ENCODE data around the gene SNX14. TPM values are rescaled to one million over a fixed set of nuclear protein-coding genes. Genes with fewer than 3 reads are reported as not detected.
"Not testable (repeated sequence)": the region's sequence is repeated elsewhere in the genome, so short reads cannot be mapped to it uniquely, and the experiment has no call there.

The SNX14 gene
- total RNA-seq, 4 donors from 2014 or later: 91.2 to 123 (median 103) TPM

- DNase-seq: no peak
- no peaks in the 10 kb centered on the region for H3K27me3 ChIP-seq
- no peak overlapping the region for H3K27ac ChIP-seq
- no peak overlapping the region for H3K4me3 ChIP-seq
- H3K9me3 ChIP-seq: no peaks in the 10 kb centered on the region
- H3K36me3 ChIP-seq: peaks cover 0 to 49% (median 0%) of the 10 kb centered on the region in 3 donors
- no peak for TF ChIP-seq POLR2A (IDR thresholded peaks at IDR 0.05)
- TF ChIP-seq CTCF (IDR thresholded peaks at IDR 0.05): no peak
- no peaks in the 10 kb centered on the region for H3K4me1 ChIP-seq
Observed at GRCh38 chr6:85569323-85569722, 24.3 kb downstream of the SNX14 start.

DNA sequence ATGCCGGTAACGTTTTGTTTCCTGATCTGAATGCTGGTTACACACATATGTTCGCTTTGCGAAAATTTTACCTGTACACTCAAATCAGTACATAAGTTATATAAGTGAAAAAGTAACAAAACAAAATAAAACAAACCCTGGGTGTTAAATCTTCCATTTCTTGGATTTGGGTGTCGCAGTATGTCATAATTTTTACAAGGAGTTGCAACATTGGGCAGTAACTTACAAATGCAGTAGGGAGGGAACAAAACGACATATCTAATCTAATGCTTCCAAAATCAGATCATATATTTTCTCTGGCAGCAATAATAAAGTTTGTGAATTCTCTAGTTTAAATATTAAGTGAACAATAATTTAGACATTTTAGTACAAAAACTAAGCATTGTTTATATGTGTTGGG lies 25.2 kb downstream of the SNX14 start:
- no peaks in the 10 kb centered on the region for H3K9me3 ChIP-seq
- H3K4me1 ChIP-seq: no peaks in the 10 kb centered on the region
- no peak overlapping the region for H3K27ac ChIP-seq
- H3K27me3 ChIP-seq: no peaks in the 10 kb centered on the region
- no peak for DNase-seq
- no peak overlapping the region for H3K4me3 ChIP-seq
- peaks cover 0 to 55% (median 0%) of the 10 kb centered on the region in 3 donors for H3K36me3 ChIP-seq
- TF ChIP-seq CTCF (IDR thresholded peaks at IDR 0.05) (no peak), POLR2A (IDR thresholded peaks at IDR 0.05) (no peak)

GRCh38 chr6:85565736-85566135 lies 27.9 kb downstream of the SNX14 start:
- Histone ChIP-seq H3K9me3 (no peaks in the 10 kb centered on the region), H3K36me3 (peaks cover 0 to 50% (median 0%) of the 10 kb centered on the region in 3 donors), H3K27me3 (no peaks in the 10 kb centered on the region), H3K27ac (no peak overlapping the region), H3K4me1 (no peaks in the 10 kb centered on the region), H3K4me3 (no peak overlapping the region)
- no peak for DNase-seq
- no peak for TF ChIP-seq POLR2A (IDR thresholded peaks at IDR 0.05)
- TF ChIP-seq CTCF (IDR thresholded peaks at IDR 0.05): no peak

DNA sequence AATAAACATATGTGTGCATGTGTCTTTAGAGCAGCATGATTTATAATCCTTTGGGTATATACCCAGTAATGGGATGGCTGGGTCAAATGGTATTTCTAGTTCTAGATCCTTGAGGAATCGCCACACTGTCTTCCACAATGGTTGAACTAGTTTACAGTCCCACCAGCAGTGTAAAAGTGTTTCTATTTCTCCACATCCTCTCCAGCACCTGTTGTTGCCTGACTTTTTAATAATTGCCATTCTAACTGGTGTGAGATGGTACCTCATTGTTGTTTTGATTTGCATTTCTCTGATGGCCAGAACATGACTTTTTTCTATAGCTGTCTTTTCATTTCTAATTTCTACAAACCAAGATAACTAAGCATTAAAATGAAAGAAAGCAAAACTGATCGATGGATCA lies 29.4 kb downstream of the SNX14 start:
- DNase-seq, H3K9me3 ChIP-seq, H3K4me3 ChIP-seq, H3K27ac ChIP-seq, H3K27me3 ChIP-seq, H3K4me1 ChIP-seq: not testable (repeated sequence)
- peaks cover 0 to 52% (median 0%) of the 10 kb centered on the region in 3 donors for H3K36me3 ChIP-seq

DNA sequence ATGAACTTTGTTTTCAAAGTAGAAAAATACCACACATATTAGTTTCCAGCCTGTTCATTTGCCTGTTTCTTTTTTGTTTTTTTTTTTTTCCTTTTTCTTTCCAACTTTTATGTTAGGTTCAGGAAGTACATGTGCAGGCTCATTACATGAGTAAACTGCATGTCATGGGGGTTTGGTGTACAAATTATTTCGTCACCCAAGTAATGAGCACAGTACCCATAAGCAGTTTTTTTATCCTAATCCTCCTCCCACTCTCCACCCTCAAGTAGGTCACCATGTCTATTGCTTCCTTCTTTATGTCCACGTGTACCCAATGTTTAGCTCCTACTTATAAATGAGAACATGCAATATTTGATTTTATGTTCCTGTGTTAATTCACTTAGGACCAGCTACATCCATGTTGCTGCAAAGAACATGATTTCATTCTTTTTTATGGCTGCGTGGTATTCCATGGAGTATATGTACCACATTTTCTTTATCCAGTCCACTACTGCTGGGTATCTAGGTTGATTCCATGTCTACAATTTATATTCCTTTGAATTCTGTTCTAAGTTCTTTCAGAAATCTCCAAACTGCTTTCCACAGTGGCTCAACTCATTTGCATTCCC lies 31.8 kb downstream of the SNX14 start:
- Histone ChIP-seq H3K4me1 (no peaks in the 10 kb centered on the region), H3K4me3 (no peak overlapping the region)
- no peak for TF ChIP-seq CTCF (IDR thresholded peaks at IDR 0.05)
- TF ChIP-seq POLR2A (IDR thresholded peaks at IDR 0.05): no peak

DNA sequence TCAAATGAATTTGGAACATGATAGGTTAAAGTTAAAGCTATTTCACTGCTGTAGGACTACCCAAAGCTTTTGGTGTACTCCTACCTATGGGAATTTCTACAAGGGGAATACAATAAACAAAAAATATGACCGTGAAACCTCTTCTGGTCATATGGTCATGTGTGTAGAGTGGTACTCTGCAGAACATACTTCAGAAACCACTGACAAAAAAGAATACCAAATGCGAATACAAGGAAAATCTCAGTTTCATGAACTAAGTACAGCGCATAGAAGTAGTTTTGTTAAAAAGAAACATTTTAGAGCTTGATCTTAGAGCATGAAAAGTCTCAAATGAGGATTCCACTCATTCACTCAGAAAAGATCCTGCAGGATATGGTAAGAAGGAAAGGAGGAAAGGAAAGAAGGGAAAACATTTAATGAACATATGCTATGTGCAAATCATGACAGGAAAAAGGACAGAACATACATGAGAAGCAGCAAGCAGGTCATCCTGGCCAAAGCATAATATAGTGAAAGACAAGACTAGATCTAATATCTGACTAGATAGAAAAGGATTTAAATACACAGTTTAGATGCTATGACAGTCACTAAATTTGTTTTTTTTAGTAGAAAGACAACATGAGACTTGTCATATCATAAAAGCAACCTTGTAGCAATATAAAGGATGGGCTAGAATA lies 36.5 kb downstream of the SNX14 start:
- Histone ChIP-seq H3K9me3 (no peaks in the 10 kb centered on the region), H3K36me3 (peaks cover 0 to 28% (median 0%) of the 10 kb centered on the region in 3 donors), H3K27me3 (no peaks in the 10 kb centered on the region), H3K4me1 (no peaks in the 10 kb centered on the region), H3K4me3 (no peak overlapping the region), H3K27ac (no peak overlapping the region)
- TF ChIP-seq CTCF (IDR thresholded peaks at IDR 0.05): no peak
- TF ChIP-seq POLR2A (IDR thresholded peaks at IDR 0.05): no peak
- DNase-seq: no peak

More for the DNA sequence above, 31.8 kb downstream of the SNX14 start:
- no peak overlapping the region for H3K27ac ChIP-seq
- no peak for DNase-seq
- H3K9me3 ChIP-seq: no peaks in the 10 kb centered on the region
- H3K27me3 ChIP-seq: no peaks in the 10 kb centered on the region
- H3K36me3 ChIP-seq: peaks cover 0 to 43% (median 0%) of the 10 kb centered on the region in 3 donors

All from Peyer's patch (tissue), 4 donors.